HepG2 (cell line): ENCODE data around the gene MAN2A1. TPM values are rescaled to one million over a fixed set of nuclear protein-coding genes. Genes with fewer than 3 reads are reported as not detected.
A peak's percentile ranks its signal among the peaks of the same experiment; 100 is the strongest.

Experiments
- ARNT ChIP-seq: fragments of 450-650 bp; IDR thresholded peaks from 2 replicates; pipeline ENCODE4 v1.6.1; 2017
- BRCA1 ChIP-seq: sonication (generic); formaldehyde crosslinking; IDR thresholded peaks from 2 replicates; pipeline ENCODE4 v1.4.0; 2020; ENCODE audit warnings: missing genetic modification reagents
- CENPX ChIP-seq: sonication (generic); formaldehyde crosslinking; IDR thresholded peaks from 2 replicates; pipeline ENCODE4 v1.9.0; 2021; ENCODE audit warnings: mild to moderate bottlenecking, missing genetic modification reagents, moderate library complexity
- CREB3 ChIP-seq: sonication (generic); formaldehyde crosslinking; IDR thresholded peaks from 2 replicates; pipeline ENCODE4 v1.5.0; 2020; ENCODE audit warnings: missing genetic modification reagents
- HNRNPUL1 ChIP-seq: fragments of 200-400 bp; formaldehyde crosslinking; IDR thresholded peaks from 2 replicates; pipeline ENCODE4 v1.6.1; 2017; ENCODE audit warnings: low read depth, mild to moderate bottlenecking, low read length, moderate library complexity
- JUND ChIP-seq: sonication (generic); formaldehyde crosslinking; IDR thresholded peaks from 2 replicates; pipeline ENCODE4 v1.8.0; 2022; ENCODE audit warnings: mild to moderate bottlenecking, missing genetic modification reagents
- KAT2B ChIP-seq: fragments of 150-350 bp; IDR thresholded peaks from 2 replicates; pipeline ENCODE4 v1.6.1; 2014; ENCODE audit warnings: low read depth, low read length, borderline replicate concordance
- MEIS2 ChIP-seq: sonication (generic); formaldehyde crosslinking; IDR thresholded peaks from 2 replicates; pipeline ENCODE4 v1.9.0; 2021; ENCODE audit warnings: mild to moderate bottlenecking, missing genetic modification reagents
- SP4 ChIP-seq: sonication (generic); formaldehyde crosslinking; IDR thresholded peaks from 2 replicates; pipeline ENCODE4 v1.8.1; 2023; ENCODE audit warnings: mild to moderate bottlenecking, missing genetic modification reagents
- TBX3 ChIP-seq: fragments of 450-650 bp; IDR thresholded peaks from 2 replicates; pipeline ENCODE4 v1.6.1; 2017; ENCODE audit warnings: antibody characterized with exemption, mild to moderate bottlenecking, inconsistent platforms, borderline replicate concordance
- TCF12 ChIP-seq, 2 experiments: fragments of 450-650 bp in 1 of 2; sonication (generic) in 1 of 2; formaldehyde crosslinking in 1 of 2; IDR thresholded peaks; 2 replicates each; pipeline versions ENCODE4 v1.6.1 to v1.8.0; 2017 to 2022; ENCODE audit warnings: antibody characterized with exemption in 1 of 2, mild to moderate bottlenecking in 1 of 2, missing genetic modification reagents in 1 of 2, moderate library complexity in 1 of 2
- TGIF2 ChIP-seq: IDR thresholded peaks from 2 replicates; pipeline ENCODE4 v1.6.1; 2016; ENCODE audit warnings: control low read depth, missing compliant biosample characterization
- ZMAT3 ChIP-seq: sonication (generic); formaldehyde crosslinking; conservative IDR thresholded peaks from 2 replicates; pipeline ENCODE4 v1.7.0; 2021; ENCODE audit warnings: missing genetic modification reagents
- ZMYM4 ChIP-seq: sonication (generic); formaldehyde crosslinking; IDR thresholded peaks from 2 replicates; pipeline ENCODE4 v1.8.1; 2023; ENCODE audit warnings: mild to moderate bottlenecking, missing genetic modification reagents
- ZNF10 ChIP-seq: sonication (generic); formaldehyde crosslinking; IDR thresholded peaks from 2 replicates; pipeline ENCODE4 v1.4.0; 2020; ENCODE audit warnings: mild to moderate bottlenecking, low read depth, missing genetic modification reagents, borderline replicate concordance
- ZNF337 ChIP-seq: sonication (generic); formaldehyde crosslinking; IDR thresholded peaks from 2 replicates; pipeline ENCODE4 v1.5.1; 2020; ENCODE audit warnings: missing genetic modification reagents, low read depth, mild to moderate bottlenecking, borderline replicate concordance
- ZNF383 ChIP-seq: sonication (generic); formaldehyde crosslinking; IDR thresholded peaks from 2 replicates; pipeline ENCODE4 v1.4.0; 2020; ENCODE audit warnings: missing genetic modification reagents, mild to moderate bottlenecking, borderline replicate concordance
- ZNF816 ChIP-seq: sonication (generic); formaldehyde crosslinking; IDR thresholded peaks from 2 replicates; pipeline ENCODE4 v1.8.0; 2022; ENCODE audit warnings: missing genetic modification reagents, mild to moderate bottlenecking, borderline replicate concordance
- polyA plus RNA-seq, 8 experiments: library from polyadenylated mRNA; depleted of rRNA in 3 of 8; stranded (reverse) in 7 of 8; unstranded in 1 of 8; fragments of >200 nt; fragmentation: Illumina TruSeq in 4 of 8; extraction: Trizol in 4 of 8; gene quantifications; 2 replicates each; pipeline versions ENCODE4 v1.2.1 to v1.2.3, GENCODE V29; 2011 to 2016; ENCODE audit warnings: low read depth in 4 of 8, missing spikeins in 1 of 8, mixed read lengths in 1 of 8; ENCODE audit not compliant: insufficient read depth in 1 of 8
- total RNA-seq, 5 experiments: library from RNA; depleted of rRNA; stranded (reverse); fragments of >200 nt; fragmentation: Illumina TruSeq; extraction: Trizol; gene quantifications; 2 replicates each; pipeline ENCODE4 v1.2.3, GENCODE V29; 2016; ENCODE audit warnings: low read depth in 1 of 5
- TF ChIP-seq, protein P1 (sequence below): sonication (generic); formaldehyde crosslinking; conservative IDR thresholded peaks from 2 replicates; pipeline ENCODE4 v1.8.1; 2023; ENCODE audit warnings: missing genetic modification reagents
- TF ChIP-seq, protein P2 (sequence below): sonication (generic); formaldehyde crosslinking; IDR thresholded peaks from 2 replicates; pipeline ENCODE4 v1.5.1; 2020; ENCODE audit warnings: missing genetic modification reagents, mild to moderate bottlenecking, borderline replicate concordance
- TF ChIP-seq, protein P3 (sequence below): sonication (generic); formaldehyde crosslinking; IDR thresholded peaks from 2 replicates; pipeline ENCODE4 v1.4.0; 2020; ENCODE audit warnings: missing genetic modification reagents, borderline replicate concordance

Gene MAN2A1
- total and polyA plus RNA-seq, 2 of the 13 experiments (the other 11 are each of a cell fraction or from before 2014, with no cell fraction given): 56.2 to 80.5 TPM

DNA sequence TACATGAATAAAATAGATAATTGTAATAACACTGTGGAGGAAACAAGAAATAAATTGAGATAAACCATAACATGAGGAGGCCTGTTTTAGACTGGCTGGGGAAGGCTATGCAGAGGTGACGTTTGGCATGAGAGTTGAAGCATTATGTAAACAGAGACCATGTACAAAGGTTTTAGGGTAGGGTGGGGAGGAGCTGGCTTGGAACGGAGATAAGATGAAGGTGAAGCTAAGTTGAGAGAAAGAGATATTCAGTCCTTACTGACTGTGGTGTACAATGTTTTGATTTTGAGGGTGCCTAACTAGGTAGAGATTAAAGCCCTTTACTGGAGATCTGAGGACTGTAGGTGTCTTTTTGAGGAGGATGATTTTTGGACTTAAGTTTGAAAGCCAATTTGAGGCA, 17.8 kb downstream of the MAN2A1 start (continued):
- TF ChIP-seq, protein P1, sequence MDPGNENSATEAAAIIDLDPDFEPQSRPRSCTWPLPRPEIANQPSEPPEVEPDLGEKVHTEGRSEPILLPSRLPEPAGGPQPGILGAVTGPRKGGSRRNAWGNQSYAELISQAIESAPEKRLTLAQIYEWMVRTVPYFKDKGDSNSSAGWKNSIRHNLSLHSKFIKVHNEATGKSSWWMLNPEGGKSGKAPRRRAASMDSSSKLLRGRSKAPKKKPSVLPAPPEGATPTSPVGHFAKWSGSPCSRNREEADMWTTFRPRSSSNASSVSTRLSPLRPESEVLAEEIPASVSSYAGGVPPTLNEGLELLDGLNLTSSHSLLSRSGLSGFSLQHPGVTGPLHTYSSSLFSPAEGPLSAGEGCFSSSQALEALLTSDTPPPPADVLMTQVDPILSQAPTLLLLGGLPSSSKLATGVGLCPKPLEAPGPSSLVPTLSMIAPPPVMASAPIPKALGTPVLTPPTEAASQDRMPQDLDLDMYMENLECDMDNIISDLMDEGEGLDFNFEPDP: no peak
- TF ChIP-seq ZNF816 (CRISPR knock-in tag) (no peak), ARNT (no peak), ZNF337 (CRISPR knock-in tag) (no peak), ZNF10 (CRISPR knock-in tag) (no peak), TBX3 (no peak), KAT2B (no peak), HNRNPUL1 (no peak), MEIS2 (CRISPR knock-in tag) (no peak), CENPX (CRISPR knock-in tag) (no peak), ZMAT3 (CRISPR knock-in tag) (no peak), SP4 (CRISPR knock-in tag) (no peak), CREB3 (CRISPR knock-in tag) (no peak), ZMYM4 (peak; percentile 73), BRCA1 (CRISPR knock-in tag) (no peak), TCF12 (IDR thresholded peaks at IDR 0.05) (no peak), TCF12 (CRISPR knock-in tag; IDR thresholded peaks at IDR 0.05) (no peak), ZNF383 (no peak), JUND (CRISPR knock-in tag) (no peak), TGIF2 (CRISPR knock-in tag) (no peak)
- TF ChIP-seq, protein P2, sequence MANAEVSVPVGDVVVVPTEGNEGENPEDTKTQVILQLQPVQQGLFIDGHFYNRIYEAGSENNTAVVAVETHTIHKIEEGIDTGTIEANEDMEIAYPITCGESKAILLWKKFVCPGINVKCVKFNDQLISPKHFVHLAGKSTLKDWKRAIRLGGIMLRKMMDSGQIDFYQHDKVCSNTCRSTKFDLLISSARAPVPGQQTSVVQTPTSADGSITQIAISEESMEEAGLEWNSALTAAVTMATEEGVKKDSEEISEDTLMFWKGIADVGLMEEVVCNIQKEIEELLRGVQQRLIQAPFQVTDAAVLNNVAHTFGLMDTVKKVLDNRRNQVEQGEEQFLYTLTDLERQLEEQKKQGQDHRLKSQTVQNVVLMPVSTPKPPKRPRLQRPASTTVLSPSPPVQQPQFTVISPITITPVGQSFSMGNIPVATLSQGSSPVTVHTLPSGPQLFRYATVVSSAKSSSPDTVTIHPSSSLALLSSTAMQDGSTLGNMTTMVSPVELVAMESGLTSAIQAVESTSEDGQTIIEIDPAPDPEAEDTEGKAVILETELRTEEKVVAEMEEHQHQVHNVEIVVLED (CRISPR knock-in tag): no peak
- TF ChIP-seq, protein P3, sequence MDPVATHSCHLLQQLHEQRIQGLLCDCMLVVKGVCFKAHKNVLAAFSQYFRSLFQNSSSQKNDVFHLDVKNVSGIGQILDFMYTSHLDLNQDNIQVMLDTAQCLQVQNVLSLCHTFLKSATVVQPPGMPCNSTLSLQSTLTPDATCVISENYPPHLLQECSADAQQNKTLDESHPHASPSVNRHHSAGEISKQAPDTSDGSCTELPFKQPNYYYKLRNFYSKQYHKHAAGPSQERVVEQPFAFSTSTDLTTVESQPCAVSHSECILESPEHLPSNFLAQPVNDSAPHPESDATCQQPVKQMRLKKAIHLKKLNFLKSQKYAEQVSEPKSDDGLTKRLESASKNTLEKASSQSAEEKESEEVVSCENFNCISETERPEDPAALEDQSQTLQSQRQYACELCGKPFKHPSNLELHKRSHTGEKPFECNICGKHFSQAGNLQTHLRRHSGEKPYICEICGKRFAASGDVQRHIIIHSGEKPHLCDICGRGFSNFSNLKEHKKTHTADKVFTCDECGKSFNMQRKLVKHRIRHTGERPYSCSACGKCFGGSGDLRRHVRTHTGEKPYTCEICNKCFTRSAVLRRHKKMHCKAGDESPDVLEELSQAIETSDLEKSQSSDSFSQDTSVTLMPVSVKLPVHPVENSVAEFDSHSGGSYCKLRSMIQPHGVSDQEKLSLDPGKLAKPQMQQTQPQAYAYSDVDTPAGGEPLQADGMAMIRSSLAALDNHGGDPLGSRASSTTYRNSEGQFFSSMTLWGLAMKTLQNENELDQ (CRISPR knock-in tag): no peak
